Measurements from ENCODE around the gene RPTOR. TPM values are rescaled to one million over a fixed set of nuclear protein-coding genes. Genes with fewer than 3 reads are reported as not detected.

Gene RPTOR
- polyA plus RNA-seq, 1 of the 3 experiments (the other 2 are of a cell fraction): 14.9 TPM

DNA sequence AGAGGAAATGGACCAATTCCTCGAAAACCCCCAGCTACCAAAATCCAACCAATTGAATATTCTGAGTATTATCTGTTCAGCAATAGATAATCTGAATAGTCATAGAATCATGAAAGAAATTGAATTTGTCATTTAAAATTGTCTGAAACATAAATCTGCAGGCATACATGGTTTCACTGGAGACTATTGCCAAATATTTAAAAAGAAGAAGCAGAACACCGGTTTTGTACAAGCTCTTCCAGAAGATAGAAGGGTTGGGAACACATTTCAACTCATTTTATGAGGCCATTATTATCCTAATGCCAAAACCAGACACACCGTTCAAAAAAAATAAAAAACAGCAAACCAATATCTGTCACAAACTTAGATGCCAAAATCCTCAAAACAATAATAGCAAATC lies 195.5 kb downstream of the RPTOR start:
- DNase-seq: no peak
- Histone ChIP-seq H3K9ac (no peak overlapping the region), H3K27me3 (ENCODE audit: insufficient read depth) (no peaks in the 10 kb centered on the region), H3K36me3 (replicated peaks in 1 of 2; ENCODE audit: control insufficient read depth in 1 of 2, insufficient read depth in 2 of 2, low read length in 1 of 2) (peaks cover 10 to 15% of the 10 kb centered on the region in 2 experiments), H3K4me1 (ENCODE audit: control insufficient read depth in 1 of 2, insufficient read depth in 2 of 2, low read depth in 1 of 2, low read length in 1 of 2) (peaks cover 0 to 5% of the 10 kb centered on the region in 2 experiments; a peak in 1 of 4 replicates), H4K20me1 (ENCODE audit: insufficient read depth) (no peaks in the 10 kb centered on the region), H3K79me2 (ENCODE audit: insufficient read depth) (no peaks in the 10 kb centered on the region), H2AFZ (ENCODE audit: low read depth) (no peak overlapping the region), H3K4me2 (no peak overlapping the region), H3K4me3 (ENCODE audit: low read depth in 2 of 2, low read length in 1 of 2) (no peak overlapping the region), H3K27ac (ENCODE audit: low read depth in 2 of 2, low read length in 1 of 2) (no peak overlapping the region), H3F3A (replicated peaks; ENCODE audit: insufficient read depth) (no peaks in the 10 kb centered on the region), H3K9me2 (no peaks in the 10 kb centered on the region), H3K9me3 (no peaks in the 10 kb centered on the region)
- CTCF ChIA-PET: interaction anchor here (0.9 to 1.5 kb wide), 2 partner anchors 10 to 88 kb away, joined by 3 read pairs; no protein-coding TSS in a partner anchor
- POLR2A ChIA-PET: no interaction called here
- 65% methylated on average over 3 of the region's 3 CpGs for WGBS (ENCODE audit: low lambda C conversion rate)
- TF ChIP-seq, protein P1, sequence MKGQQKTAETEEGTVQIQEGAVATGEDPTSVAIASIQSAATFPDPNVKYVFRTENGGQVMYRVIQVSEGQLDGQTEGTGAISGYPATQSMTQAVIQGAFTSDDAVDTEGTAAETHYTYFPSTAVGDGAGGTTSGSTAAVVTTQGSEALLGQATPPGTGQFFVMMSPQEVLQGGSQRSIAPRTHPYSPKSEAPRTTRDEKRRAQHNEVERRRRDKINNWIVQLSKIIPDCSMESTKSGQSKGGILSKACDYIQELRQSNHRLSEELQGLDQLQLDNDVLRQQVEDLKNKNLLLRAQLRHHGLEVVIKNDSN (IDR thresholded peaks at IDR 0.05; ENCODE audit: borderline replicate concordance, low read depth): no peak
- TF ChIP-seq TEAD4 (IDR thresholded peaks at IDR 0.05; ENCODE audit: borderline replicate concordance, insufficient read depth): no peak
- TF ChIP-seq TCF12 (IDR thresholded peaks at IDR 0.05): no peak
- TF ChIP-seq, protein P2, sequence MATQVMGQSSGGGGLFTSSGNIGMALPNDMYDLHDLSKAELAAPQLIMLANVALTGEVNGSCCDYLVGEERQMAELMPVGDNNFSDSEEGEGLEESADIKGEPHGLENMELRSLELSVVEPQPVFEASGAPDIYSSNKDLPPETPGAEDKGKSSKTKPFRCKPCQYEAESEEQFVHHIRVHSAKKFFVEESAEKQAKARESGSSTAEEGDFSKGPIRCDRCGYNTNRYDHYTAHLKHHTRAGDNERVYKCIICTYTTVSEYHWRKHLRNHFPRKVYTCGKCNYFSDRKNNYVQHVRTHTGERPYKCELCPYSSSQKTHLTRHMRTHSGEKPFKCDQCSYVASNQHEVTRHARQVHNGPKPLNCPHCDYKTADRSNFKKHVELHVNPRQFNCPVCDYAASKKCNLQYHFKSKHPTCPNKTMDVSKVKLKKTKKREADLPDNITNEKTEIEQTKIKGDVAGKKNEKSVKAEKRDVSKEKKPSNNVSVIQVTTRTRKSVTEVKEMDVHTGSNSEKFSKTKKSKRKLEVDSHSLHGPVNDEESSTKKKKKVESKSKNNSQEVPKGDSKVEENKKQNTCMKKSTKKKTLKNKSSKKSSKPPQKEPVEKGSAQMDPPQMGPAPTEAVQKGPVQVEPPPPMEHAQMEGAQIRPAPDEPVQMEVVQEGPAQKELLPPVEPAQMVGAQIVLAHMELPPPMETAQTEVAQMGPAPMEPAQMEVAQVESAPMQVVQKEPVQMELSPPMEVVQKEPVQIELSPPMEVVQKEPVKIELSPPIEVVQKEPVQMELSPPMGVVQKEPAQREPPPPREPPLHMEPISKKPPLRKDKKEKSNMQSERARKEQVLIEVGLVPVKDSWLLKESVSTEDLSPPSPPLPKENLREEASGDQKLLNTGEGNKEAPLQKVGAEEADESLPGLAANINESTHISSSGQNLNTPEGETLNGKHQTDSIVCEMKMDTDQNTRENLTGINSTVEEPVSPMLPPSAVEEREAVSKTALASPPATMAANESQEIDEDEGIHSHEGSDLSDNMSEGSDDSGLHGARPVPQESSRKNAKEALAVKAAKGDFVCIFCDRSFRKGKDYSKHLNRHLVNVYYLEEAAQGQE (IDR thresholded peaks at IDR 0.05; ENCODE audit: low read depth, low read length): no peak
- TF ChIP-seq MEF2A (IDR thresholded peaks at IDR 0.05; ENCODE audit: borderline replicate concordance, low read depth): no peak
- no peak for TF ChIP-seq FOSL2 (IDR thresholded peaks at IDR 0.05; ENCODE audit: borderline replicate concordance, low read depth)
- TF ChIP-seq SIN3A (IDR thresholded peaks at IDR 0.05; ENCODE audit: borderline replicate concordance, low read depth, low read length): no peak
- TF ChIP-seq FOXJ3 (CRISPR knock-in tag; IDR thresholded peaks at IDR 0.05): no peak
- no peak for TF ChIP-seq NFIC (IDR thresholded peaks at IDR 0.05; ENCODE audit: borderline replicate concordance)
- TF ChIP-seq, protein P3, sequence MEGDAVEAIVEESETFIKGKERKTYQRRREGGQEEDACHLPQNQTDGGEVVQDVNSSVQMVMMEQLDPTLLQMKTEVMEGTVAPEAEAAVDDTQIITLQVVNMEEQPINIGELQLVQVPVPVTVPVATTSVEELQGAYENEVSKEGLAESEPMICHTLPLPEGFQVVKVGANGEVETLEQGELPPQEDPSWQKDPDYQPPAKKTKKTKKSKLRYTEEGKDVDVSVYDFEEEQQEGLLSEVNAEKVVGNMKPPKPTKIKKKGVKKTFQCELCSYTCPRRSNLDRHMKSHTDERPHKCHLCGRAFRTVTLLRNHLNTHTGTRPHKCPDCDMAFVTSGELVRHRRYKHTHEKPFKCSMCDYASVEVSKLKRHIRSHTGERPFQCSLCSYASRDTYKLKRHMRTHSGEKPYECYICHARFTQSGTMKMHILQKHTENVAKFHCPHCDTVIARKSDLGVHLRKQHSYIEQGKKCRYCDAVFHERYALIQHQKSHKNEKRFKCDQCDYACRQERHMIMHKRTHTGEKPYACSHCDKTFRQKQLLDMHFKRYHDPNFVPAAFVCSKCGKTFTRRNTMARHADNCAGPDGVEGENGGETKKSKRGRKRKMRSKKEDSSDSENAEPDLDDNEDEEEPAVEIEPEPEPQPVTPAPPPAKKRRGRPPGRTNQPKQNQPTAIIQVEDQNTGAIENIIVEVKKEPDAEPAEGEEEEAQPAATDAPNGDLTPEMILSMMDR (IDR thresholded peaks at IDR 0.05): no peak
- no peak for TF ChIP-seq MXI1 (IDR thresholded peaks at IDR 0.05; ENCODE audit: low read depth, low read length)
- TF ChIP-seq, protein P4, sequence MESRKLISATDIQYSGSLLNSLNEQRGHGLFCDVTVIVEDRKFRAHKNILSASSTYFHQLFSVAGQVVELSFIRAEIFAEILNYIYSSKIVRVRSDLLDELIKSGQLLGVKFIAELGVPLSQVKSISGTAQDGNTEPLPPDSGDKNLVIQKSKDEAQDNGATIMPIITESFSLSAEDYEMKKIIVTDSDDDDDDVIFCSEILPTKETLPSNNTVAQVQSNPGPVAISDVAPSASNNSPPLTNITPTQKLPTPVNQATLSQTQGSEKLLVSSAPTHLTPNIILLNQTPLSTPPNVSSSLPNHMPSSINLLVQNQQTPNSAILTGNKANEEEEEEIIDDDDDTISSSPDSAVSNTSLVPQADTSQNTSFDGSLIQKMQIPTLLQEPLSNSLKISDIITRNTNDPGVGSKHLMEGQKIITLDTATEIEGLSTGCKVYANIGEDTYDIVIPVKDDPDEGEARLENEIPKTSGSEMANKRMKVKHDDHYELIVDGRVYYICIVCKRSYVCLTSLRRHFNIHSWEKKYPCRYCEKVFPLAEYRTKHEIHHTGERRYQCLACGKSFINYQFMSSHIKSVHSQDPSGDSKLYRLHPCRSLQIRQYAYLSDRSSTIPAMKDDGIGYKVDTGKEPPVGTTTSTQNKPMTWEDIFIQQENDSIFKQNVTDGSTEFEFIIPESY (IDR thresholded peaks at IDR 0.05; ENCODE audit: borderline replicate concordance, low read depth): no peak
- TF ChIP-seq TAF1 (IDR thresholded peaks at IDR 0.05; ENCODE audit: borderline replicate concordance, low read depth, low read length): no peak
- no peak for TF ChIP-seq POLR2AphosphoS5 (IDR thresholded peaks at IDR 0.05; ENCODE audit: low read depth, low read length)
- TF ChIP-seq, protein P5, sequence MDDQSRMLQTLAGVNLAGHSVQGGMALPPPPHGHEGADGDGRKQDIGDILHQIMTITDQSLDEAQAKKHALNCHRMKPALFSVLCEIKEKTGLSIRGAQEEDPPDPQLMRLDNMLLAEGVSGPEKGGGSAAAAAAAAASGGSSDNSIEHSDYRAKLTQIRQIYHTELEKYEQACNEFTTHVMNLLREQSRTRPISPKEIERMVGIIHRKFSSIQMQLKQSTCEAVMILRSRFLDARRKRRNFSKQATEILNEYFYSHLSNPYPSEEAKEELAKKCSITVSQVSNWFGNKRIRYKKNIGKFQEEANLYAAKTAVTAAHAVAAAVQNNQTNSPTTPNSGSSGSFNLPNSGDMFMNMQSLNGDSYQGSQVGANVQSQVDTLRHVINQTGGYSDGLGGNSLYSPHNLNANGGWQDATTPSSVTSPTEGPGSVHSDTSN (IDR thresholded peaks at IDR 0.05): no peak
- no peak for TF ChIP-seq RCOR1 (IDR thresholded peaks at IDR 0.05; ENCODE audit: low read length)
- no peak for TF ChIP-seq SMC3 (IDR thresholded peaks at IDR 0.05; ENCODE audit: low read depth, low read length)
- no peak for TF ChIP-seq EP300 (IDR thresholded peaks at IDR 0.05; ENCODE audit: borderline replicate concordance in 1 of 2, low read depth in 1 of 2, low read length in 1 of 2)
